GM12891 (cell line): ENCODE results near the gene DNASE1L1.

Experiments used
- POLR2A ChIP-seq: IDR thresholded peaks from 2 replicates; pipeline ENCODE4 v1.6.1; 2011; ENCODE audit warnings: low read depth, low read length, control low read depth
- POU2F2 ChIP-seq: IDR thresholded peaks from 2 replicates; pipeline ENCODE4 v1.6.1; 2011; ENCODE audit warnings: low read depth, mild to moderate bottlenecking, control low read depth, low read length, moderate library complexity

- TF ChIP-seq POU2F2 (no peak), POLR2A (no peak)
Measured at GRCh38 chrX:154431341-154431740, 22.3 kb upstream of the DNASE1L1 start.
